ENCODE results near the gene SH3BGRL3.
"Not testable (repeated sequence)": the region's sequence is repeated elsewhere in the genome, so short reads cannot be mapped to it uniquely, and the experiment has no call there.

SH3BGRL3 gene

DNA sequence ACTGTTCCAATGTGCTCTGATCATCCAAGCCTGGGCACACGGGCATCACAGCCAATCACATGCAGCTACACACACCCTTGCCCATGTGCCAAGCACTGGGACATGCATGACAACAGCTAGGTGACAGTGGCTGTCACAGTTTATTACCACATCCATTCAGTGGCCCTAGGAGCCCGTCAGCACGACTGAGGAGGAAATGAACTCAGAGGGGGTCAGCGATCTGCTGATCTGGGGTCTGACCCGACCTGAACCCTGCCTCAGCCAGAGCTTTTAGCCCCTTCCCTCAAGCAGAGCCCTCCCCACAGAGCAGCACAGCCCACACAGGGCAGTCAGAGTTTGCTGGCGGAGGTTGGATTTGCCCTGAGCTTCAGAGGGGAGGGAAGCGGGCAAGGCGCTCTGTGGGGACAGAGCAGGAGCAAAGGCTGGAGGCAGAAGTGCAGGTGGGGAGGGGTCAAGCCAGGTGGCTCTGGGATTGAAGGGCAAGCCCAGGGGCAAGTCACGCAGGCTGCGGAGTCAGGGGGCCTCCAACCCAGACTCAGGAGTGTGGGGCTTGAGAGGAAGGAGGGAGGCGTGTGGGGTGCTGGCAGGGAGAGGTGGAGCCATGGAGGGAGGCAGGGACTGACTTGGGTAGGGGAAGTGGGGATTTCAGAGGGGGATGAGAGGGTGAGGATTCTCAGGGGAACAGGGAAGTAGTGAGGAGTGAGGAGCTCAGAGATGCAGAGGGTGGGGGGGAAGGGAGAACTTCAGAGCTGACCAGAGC lies 10.4 kb downstream of the SH3BGRL3 start:
- DNase-seq (ENCODE audit: low spot score) (no peak), FAIRE-seq (no peak)

DNA sequence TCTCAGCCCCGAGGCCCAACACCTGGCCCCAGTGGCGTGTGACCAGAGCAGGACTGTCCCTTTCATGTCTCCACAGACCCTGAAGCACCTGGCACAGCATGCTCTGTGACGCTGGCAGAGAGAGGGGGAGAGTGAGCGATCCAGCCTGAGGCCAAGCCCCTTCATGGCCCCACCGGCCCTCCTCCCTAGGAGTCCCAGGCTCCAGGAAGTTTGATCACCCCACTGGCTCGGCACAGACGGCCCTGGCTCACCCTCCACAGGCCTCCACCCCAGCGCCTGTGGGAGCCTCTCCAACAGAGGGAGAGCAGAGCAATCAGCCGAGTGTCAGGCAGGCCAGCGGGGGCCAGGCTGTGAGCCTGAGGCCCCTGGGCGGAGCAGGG lies 11.0 kb downstream of the SH3BGRL3 start:
- DNase-seq (ENCODE audit: low spot score) = no peak
- FAIRE-seq = no peak

DNA sequence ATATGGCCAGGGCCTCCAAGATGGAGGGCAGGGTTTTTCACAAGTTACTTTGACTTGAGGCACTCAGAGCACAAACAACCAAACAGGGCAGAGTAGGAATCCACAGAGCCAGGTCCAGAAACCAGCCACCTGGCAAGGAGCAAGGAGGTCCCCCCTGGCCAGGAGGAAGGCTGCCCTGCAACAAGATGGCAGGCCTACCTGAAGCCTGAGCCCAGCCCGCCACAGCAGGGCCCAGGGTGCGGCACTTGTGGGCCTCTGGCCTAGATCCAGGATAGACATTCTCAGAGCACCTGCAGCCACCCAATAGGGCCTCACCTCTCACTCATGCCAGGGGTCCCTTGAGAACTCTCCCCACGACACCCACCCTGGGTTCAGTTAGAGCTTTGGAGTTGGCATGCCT lies 11.5 kb downstream of the SH3BGRL3 start:
- FAIRE-seq = no peak
- DNase-seq (ENCODE audit: low spot score) = no peak

DNA sequence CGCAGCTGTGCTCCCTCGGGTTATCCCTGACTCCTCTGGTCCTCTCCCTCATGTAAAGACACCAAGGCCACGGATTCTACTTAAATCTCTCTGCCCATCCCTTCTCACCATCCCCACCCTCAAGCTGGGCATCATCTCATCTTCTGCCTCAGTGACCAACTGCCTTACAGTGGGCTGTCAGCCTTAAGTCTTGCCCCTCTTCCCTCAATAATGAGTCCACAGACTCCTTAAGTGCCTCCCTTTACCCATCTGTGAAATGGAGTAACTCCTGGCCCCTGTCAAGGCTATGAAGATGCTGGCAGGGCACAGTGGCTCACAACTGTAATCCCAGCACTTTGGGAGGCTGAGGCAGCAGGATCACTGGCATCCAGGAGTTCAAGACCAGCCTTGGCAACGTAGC lies 12.1 kb downstream of the SH3BGRL3 start:
- no peak for DNase-seq (ENCODE audit: low spot score)
- no peak for FAIRE-seq

- not testable (repeated sequence) for DNase-seq (ENCODE audit: low spot score); FAIRE-seq
These were observed 12.8 kb downstream of the SH3BGRL3 start for GRCh38 chr1:26292735-26293134.

GRCh38 chr1:26293911-26294463 lies 14.1 kb downstream of the SH3BGRL3 start:
- FAIRE-seq = no peak
- DNase-seq (ENCODE audit: low spot score) = no peak

DNA sequence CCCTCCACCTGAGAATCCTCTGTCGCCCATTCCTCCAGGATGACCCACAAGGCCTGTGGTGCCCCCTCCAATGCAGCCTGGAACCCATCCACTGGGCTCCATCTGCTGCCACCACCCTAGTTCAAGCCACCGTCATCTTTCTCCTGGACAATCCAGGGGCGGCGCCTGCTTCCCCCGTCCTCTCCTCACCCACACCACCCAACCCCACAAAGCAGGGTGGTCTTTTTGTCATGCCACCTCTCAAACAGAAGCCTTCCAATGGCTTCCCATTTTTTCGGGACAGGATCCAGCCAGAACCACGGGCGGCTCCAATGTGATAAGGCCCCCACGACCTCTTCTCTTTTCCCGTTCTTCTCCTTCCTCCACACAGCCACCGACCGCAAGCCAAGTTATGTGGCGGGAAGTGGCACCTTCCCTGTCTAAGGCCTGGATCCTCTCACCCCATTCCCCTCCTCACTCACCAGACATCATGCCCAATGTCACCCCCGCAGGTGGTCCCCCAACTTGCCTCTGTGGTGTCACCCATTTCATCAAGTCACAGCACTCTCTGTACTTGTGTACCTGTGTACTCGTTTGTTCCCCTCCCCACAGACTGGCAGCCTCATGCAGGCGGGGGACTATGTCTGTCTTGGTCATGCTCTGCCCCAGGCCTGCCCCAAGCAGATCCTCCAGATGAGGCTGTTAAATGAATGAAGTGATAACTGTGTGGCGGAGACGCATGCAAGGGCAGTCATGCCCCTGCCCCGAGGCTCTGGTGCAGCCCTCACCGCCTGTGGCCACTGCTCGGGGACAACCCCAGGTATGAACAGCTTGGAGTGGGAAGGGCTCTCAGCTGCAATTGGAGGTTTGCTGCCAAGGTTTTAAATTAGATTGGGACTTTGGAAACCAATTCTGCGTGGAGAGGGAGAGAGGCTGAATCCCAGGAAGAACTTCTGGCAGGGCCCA lies 15.6 kb downstream of the SH3BGRL3 start:
- no peak for DNase-seq (ENCODE audit: low spot score)
- FAIRE-seq = no peak

- FAIRE-seq (no peak), DNase-seq (ENCODE audit: low spot score) (no peak)
These were observed 16.6 kb downstream of the SH3BGRL3 start for GRCh38 chr1:26296340-26297056.

DNA sequence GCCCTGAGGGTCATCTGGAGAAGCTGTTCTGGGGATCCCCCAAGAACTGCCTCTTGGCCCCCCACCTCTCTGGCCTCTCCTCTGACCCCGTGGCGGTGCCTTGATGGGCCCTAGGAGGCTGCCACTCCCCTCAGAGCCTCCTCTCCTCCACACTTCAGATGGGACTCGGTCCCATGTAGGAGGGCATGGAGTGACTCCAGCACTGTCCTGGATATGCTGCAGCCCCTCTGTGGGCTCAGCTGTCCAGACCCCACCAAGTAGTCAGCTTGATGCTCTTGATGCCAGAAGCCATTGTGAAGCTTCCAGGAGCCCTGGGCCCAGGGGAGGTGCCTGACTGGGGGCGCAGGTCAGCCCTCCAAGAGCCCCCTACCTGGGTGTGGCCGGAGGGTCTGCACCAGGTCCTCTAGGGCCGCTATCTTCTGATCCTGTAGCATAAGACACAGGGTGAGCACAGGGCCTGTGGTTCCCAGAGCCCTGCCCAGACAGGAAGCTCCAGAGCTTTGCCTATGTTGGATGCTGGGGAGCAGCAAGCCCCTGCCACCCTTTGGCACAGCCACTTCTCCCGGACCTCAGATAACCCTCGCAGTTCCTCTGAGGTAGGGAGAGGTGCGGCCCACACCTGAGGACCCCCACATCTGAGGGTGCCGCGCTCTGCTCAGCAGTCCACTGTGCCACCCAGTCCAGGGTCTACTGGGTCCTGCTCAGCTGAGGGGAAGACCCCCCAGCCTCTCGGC lies 17.3 kb downstream of the SH3BGRL3 start:
- FAIRE-seq = no peak

GRCh38 chr1:26297791-26298124 lies 17.9 kb downstream of the SH3BGRL3 start:
- FAIRE-seq (no peak), DNase-seq (ENCODE audit: low spot score) (no peak)

More for the DNA sequence above, 17.3 kb downstream of the SH3BGRL3 start:
- DNase-seq (ENCODE audit: low spot score) = no peak

DNA sequence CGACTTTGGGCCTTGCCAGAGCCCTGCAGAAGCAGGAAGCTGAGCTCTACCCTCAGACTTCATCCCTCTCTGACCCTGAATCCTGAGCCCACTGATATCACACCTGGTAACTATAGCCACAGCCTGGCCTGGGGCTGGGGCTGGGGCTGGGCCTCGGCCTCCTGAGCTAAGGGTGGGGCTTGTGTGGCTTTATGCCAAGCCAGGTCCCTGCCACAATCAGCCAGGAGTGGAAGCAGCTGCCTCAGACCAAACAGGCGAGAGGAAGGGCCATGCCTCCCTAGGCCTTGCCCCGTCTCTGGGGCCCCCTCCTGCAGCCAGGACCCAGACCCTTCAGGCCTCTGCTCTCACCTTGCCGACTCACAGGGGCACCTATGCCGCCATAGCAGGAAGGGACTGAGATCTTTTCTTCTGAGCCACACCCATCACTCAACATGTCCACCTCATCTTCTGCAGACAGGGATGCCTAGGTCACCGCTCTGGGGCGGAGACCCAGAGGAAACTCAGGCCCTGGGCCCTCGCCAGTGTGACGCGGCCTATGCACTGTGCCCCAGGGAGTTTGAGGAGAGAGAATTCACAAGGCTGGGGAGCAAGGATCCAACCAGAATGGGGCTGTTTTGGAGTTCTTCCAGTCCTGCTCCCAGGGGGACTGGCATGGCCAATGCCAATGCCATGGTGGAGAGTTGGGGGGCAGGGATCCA lies 20.8 kb downstream of the SH3BGRL3 start:
- no peak for DNase-seq (ENCODE audit: low spot score)
- no peak for FAIRE-seq

DNA sequence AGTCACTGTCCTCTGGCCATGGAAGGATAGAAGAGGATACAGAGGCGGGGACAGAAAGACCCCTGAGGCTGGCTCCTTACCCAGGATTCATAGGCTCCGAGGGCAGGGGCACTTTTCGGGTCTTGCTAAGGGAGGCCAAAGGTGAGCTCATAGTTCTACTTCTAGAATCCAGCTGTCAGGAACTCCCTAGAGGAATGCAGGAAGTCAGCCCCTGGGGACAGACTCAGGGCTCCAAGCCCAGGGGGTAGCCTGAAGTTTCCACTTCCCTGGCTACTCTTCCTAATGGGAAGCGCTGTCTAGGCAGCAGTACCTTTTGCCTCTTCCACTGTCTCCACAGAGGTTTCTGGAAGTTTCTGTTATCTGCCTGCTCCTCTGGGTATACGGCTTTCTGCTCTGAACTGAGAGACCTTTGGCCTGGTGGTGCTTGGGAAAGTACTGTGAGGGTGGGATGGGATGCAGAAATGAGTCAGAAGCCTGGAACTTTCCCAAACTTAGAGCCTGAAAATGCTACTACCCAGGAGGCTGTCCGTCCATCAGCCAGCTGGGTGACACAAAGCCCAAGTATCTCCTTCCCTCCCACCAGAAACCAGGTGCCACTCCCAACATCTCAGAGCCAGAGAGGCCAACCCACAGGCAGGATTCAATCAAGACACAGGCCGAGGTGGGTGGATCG lies 23.0 kb downstream of the SH3BGRL3 start:
- DNase-seq (ENCODE audit: low spot score) = peak; percentile 50

GRCh38 chr1:26305667-26306289 lies 25.9 kb downstream of the SH3BGRL3 start:
- DNase-seq (ENCODE audit: low spot score) = no peak
- FAIRE-seq = no peak

More for the DNA sequence above, 23.0 kb downstream of the SH3BGRL3 start:
- no peak for FAIRE-seq

GRCh38 chr1:26306290-26307229 lies 26.7 kb downstream of the SH3BGRL3 start, which contains the start of gene UBXN11:
Gene UBXN11, minus strand, starts transcription at chr1:26306636. Its CDS starts 3,753 bp downstream, at chr1:26302883.
- FAIRE-seq = no peak
- peak; percentile 99 for DNase-seq (ENCODE audit: low spot score)

DNA sequence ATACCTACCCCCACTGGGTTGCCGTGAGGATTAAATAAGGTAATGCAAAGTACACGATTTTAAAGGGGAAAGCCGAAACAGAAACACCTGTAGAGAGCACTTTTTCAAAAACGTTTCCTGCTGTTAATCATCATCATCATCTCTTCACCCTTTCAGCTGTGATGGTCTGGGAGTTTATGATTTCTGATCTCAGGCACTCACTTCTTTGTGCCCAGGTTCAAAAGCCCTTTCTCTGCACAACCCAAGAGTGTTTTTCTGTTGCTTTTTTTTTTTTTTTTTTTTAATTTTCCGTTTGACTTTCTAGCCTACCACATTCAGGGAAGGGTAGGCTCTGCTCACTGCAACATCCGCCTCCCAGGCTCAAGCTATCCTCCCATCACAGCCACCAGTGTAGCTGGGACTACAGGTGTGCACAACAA lies 27.5 kb downstream of the SH3BGRL3 start:
- FAIRE-seq = no peak
- no peak for DNase-seq (ENCODE audit: low spot score)

DNA sequence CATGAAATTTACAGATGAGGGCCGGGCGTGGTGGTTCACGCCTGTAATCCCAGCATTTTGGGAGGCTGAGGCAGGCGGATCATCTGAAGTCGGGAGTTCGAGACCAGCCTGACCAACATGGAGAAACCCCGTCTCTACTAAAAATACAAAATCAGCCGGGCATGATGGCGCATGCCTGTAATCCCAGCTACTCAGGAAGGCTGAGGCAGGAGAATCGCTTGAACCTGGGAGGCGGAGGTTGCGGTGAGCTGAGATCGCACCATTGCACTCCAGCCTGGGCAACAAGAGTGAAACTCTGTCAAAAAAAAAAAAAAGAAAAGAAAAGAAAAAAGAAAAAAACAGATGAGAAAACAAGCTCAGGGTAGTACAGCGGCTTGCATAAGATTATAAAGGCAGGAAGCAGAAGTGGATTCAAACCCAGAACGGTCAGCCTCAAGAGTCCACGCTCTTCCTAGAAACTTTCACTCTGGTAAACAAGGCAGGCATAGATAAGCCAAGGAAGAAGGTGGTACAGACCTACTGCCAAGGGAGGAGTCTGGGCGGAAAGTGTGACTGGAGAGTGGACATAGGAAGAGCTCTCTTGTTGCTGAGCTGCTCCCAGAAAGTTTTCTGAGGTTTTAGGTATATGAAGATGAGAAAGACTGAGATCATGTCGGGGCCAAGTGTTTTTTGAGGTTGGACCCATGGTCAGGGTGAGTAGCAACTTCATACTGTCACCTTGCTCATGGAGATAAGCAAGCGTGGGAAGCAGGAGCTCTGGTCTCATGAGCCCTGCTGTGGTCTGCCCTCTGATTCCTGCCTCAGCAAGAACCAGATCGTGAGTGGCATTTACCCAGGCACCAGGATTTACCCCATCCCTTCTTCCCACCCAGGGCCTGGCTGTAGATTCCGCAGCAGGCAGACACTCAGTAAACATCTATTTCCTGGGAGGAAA lies 28.3 kb downstream of the SH3BGRL3 start:
- FAIRE-seq; DNase-seq (ENCODE audit: low spot score): not testable (repeated sequence)

DNA sequence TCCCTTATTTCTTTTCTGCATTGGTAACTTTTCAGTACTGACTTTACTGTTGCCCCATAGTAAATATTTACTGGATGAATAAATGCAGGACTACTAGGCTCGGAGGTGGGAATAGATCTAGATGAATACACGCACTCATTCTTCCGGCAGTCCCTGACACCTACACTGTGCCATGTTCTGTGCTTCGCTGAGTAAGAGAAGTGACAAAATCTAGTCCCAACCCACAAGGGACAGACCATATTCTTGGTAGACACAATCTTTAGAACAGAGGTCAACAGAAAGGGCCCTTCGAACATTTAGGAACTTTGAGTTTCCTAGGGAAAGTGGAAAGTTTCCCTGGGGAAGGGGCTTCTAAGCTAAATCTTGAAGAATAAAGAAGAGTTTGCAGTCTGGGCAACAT lies 34.6 kb downstream of the SH3BGRL3 start:
- DNase-seq (ENCODE audit: low spot score) (no peak), FAIRE-seq (no peak)
